NCI-H345 treated with DMSO at 0.1 percent for 48 hours (cell line): Measurements from ENCODE around the gene ANKRD44.

Source experiments
- DNase-seq: peaks from one replicate; lab custom pipeline; 2025; ENCODE audit not compliant: unreplicated experiment; lab: John Stamatoyannopoulos, UW

ANKRD44 gene

GRCh38 chr2:197182668-197183067 is 127.9 kb downstream of the ANKRD44 start:
- DNase-seq: no peak

- DNase-seq: no peak
Measured at GRCh38 chr2:197181491-197181890, 129.1 kb downstream of the ANKRD44 start.

DNA sequence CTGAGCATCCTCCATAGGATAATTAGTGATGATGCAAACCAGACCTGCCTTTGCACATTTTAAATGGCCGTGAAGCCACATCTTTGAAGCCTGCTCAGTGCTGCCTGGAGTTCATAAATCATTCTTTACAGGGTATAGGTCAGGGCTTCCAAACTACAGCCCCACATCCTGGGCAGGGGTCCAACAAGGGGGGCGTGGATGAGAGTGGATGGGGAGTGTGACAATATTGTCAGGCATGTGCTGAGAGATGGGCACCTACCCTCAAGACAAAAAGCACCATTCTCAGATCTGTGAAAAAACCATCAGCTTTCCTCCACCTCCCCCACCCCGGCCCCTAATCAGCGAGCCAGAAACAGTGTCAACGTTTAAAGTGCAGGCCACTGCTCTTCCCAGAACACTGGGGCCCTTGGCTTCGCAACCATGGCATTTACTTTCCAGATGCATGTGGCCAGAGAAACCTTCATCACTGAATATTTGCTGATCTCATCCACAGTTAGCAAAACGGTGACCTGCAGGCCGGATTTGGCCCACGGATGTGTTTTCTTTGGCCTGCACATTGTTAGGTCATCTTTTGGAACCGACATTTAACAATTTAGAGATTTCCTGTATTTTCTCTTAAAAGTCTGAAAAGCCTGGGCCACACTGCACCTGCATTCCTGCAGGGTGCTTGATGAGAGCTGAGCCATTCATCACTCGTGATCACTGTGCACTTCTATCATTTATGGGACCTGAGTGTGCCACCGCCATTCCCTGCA is 130.7 kb downstream of the ANKRD44 start:
- DNase-seq: no peak

DNA sequence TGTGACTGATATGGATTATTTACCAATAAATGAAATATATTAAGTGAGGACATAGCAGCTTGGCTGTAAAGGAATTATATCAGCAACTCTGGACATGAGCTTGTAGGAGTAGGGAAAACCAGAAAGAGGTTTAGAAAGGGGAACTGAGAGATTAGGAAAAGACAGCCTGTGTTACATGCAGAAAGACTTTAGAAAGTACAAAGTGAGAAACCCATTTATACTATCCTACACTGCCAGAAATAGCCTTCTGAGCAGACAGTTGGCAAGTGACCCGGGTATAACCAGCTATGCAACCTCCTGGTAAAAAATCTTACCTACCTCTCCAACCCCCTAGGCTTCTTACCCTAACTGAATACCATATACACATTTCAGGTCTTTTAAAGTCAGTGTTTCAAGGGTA is 134.1 kb downstream of the ANKRD44 start:
- no peak for DNase-seq

DNA sequence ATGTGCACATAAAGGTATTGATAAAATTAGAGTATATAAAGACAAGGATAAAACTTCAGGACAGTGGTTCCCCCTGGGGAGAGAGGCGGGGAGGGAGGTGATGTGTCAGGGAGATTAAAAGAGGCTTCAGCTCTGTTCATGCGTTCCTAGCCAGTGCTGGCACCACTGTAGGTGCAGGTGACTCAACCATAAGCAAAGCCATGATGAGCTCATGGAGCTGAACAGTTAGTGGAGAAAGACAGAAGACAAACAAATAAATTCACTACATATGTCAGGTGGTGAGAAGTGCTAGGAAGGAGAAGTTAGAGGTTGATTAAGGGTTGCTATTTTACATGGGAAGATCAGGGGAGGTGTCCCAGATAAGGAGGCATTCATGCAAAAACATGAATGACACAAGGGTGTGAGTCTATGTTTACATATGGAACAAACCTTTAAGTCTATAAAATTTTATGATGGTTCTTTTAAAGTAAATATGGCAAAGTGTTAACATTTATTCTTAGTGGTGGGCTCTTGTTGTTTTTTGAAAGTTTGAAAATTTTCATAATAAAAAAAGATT is 136.0 kb downstream of the ANKRD44 start:
- DNase-seq: no peak

- no peak for DNase-seq
Measured at GRCh38 chr2:197171582-197171981, 139.0 kb downstream of the ANKRD44 start.

GRCh38 chr2:197170208-197170607 is 140.4 kb downstream of the ANKRD44 start:
- DNase-seq: no peak

GRCh38 chr2:197168705-197169104 is 141.9 kb downstream of the ANKRD44 start:
- DNase-seq: no peak

GRCh38 chr2:197167608-197168314 is 142.8 kb downstream of the ANKRD44 start:
- DNase-seq: no peak

GRCh38 chr2:197165020-197165419 is 145.6 kb downstream of the ANKRD44 start:
- no peak for DNase-seq

GRCh38 chr2:197164141-197164754 is 146.3 kb downstream of the ANKRD44 start:
- no peak for DNase-seq

DNA sequence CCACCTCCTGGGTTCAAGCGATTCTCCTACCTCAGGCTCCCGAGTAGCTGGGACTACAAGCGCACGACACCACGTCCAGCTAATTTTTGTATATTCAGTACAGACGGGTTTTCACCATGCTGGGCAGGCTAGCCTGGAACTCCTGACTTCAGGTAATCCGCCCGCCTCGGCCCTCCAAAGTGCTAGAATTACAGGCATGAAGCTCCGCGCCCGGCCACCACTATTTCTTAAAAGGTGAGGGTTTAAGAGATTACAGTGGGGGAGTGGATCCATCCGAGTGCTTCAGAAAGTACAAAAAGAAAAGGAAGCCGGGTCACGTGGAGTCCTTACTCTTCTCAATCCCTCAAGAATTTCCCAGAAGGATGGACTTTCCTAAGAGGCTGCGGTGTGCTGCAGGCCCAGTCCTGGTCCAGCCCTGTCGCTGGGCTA is 146.9 kb downstream of the ANKRD44 start:
- no peak for DNase-seq

DNA sequence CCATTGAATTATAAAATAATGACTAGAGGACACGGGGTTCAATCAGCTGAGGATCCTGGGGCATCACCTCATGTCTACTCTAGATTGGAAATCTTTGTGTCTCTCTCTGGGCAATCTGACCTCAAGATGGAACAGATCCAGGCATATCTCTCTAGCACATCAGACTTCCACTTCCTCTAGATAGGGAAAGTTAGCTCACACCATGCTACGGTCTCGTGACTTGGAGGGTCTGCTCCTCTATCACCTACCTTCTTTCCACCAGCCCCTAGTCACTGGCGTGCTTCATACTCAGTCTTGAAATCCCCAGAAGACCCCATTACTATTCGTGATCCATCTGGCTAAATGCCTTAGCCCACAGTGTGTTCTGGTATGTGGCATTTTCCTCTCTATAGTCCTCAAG is 148.8 kb downstream of the ANKRD44 start:
- DNase-seq: no peak

- no peak for DNase-seq
Measured at GRCh38 chr2:197159661-197160211, 150.8 kb downstream of the ANKRD44 start.

- no peak for DNase-seq
Measured at GRCh38 chr2:197158591-197159550, 151.7 kb downstream of the ANKRD44 start.

GRCh38 chr2:197157879-197158537 is 152.6 kb downstream of the ANKRD44 start:
- DNase-seq: no peak

DNA sequence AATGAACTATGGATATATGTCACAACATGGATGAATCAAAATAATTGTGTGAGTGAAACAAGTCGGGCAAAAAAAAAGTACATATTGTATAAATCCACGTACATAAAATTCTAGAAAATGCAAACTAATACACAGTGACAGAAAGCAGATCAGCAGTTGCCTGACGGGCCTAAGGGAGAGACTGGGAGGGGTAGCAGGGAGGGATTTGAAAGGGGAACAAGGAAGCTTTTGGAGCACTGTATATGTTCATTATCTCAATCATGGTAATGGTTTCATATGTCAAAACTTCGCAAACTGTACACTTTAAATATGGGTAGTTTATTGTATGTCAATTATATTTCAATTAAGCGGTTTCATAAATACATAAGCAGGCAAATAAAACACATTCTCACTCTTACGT is 153.8 kb downstream of the ANKRD44 start:
- no peak for DNase-seq

DNA sequence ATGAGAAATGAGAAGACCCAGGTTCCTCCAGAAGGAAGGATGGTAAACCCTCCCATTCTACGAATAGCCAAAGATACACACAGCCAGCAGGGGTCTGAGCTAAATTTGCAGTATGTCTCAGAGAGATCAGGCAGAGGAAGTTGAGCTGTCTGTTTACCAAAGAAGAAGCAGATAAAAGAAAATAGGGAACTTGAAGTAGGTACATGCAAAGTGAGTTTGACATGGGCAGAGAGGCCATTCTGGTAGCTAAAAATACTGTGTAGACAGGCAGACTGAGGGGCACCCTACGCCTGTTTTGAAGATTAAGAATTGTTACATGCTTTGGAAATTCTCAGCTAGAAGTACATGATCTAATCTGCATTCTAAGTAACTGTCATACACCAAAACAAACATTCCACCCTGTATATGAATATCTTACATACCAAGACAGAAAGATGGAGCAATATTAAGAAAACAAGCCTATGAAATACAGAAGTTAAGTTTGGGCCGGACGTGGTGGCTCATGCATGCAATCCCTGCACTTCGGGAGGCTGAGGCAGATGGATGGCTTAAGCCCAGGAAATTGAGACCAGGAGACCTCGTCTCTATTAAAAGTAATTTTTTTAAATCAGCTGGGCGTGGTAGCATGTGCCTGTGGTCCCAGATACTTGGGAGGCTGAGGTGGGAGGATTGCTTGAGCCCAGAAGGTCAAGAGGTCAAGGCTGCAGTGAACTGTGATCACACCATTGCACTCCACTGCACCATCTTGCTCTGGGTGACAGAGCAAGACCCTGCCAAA is 157.9 kb downstream of the ANKRD44 start:
- DNase-seq: no peak

- DNase-seq: no peak
Measured at GRCh38 chr2:197149546-197149945, 161.0 kb downstream of the ANKRD44 start.
